Measurements from ENCODE around the gene PPP1R9A. TPM values are rescaled to one million over a fixed set of nuclear protein-coding genes. Genes with fewer than 3 reads are reported as not detected.
A peak's percentile ranks its signal among the peaks of the same experiment; 100 is the strongest.

Gene PPP1R9A
- total RNA-seq, 1 donor from 2014 or later: 0.79 TPM

DNA sequence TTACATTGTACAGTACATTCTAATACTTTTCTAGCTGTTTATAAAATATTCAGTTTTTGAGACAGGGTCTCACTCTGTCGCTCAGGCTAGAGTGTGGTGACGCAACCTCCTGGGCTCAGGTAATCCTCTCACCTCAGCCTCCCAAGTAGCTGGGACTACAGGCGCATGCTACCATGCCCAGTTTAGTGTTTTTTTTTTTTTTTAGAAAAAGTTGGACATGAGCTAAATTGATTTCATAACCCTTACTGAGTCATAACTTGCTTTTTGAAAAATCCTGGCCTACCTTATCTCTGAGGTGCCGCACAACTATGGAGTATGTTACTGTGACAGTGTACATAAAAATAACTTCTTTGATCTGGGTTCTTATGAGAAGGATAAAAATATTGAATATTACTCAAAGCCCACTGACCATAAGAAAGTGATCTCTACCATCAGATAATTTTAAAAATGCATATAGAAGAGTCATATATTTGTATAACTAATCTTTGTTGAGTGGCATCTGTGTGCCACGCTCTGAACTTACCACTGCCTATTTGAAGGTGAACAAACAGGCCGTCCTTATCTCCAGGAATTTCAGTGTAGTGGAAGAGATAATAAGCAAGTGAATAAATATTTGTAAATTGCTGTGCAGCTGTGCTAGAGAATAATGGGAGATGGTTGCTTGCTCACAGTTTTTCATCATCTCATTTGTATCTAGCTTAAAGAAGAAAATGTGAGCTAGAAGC lies 73.2 kb downstream of the PPP1R9A start:
- peak; percentile 26 for DNase-seq (ENCODE audit: low read depth)
- no peaks in the 10 kb centered on the region for H3K27me3 ChIP-seq (ENCODE audit: control insufficient read depth, insufficient read depth, low read length)
- no peak for TF ChIP-seq CTCF (IDR thresholded peaks at IDR 0.05; ENCODE audit: insufficient read depth, low read length, severe bottlenecking)
- no peak overlapping the region for H3K4me3 ChIP-seq (ENCODE audit: low read depth, low read length)
- no peaks in the 10 kb centered on the region for H3K36me3 ChIP-seq (ENCODE audit: control insufficient read depth, insufficient read depth, low read length)
- FAIRE-seq: no peak

DNA sequence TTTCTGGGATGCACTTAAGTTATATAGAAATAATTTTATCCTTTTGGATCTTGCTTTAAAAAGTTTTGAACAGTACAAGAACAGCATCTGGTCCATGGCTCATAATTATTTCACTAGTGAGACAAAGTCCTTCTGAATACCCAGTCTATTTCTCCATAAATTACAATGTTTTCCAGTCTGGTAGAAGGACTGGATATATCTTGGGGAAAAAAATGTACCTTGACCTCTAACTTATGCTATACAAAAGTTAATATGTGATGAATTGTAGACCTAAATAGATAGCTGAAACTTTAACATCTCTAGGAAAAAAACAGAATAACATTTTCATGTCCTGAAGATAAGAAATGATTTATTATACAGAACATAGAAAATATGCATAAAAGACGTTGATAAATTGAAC lies 88.5 kb downstream of the PPP1R9A start:
- Histone ChIP-seq H3K27me3 (ENCODE audit: control insufficient read depth, insufficient read depth, low read length) (no peaks in the 10 kb centered on the region), H3K36me3 (ENCODE audit: control insufficient read depth, insufficient read depth, low read length) (no peaks in the 10 kb centered on the region), H3K4me3 (ENCODE audit: low read depth, low read length) (no peak overlapping the region)
- no peak for TF ChIP-seq CTCF (IDR thresholded peaks at IDR 0.05; ENCODE audit: insufficient read depth, low read length, severe bottlenecking)
- FAIRE-seq: no peak
- DNase-seq (ENCODE audit: low read depth): no peak

GRCh38 chr7:94996369-94996768 lies 89.0 kb downstream of the PPP1R9A start:
- no peak for FAIRE-seq

DNA sequence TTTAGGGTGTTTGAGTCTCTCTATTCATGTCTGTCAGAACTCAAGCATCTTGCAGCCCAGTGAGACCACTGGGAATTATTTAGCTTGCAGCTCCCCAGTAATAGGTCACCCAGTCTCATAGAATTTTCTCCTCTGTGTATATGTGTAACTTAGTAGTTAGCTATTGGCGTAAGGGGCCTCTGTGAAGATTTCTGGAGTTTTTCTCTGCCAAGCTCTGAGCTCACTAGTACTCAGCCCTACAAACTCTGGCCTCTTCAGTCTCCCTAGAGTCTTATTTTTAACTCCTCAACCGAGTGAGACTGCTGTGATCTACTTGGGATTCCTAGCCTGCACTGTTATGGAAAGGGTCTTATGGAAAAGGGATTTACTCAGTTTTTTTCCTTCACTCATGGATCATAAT lies 90.2 kb downstream of the PPP1R9A start:
- no peak for TF ChIP-seq CTCF (IDR thresholded peaks at IDR 0.05; ENCODE audit: insufficient read depth, low read length, severe bottlenecking)
- FAIRE-seq (no peak), DNase-seq (ENCODE audit: low read depth) (no peak)
- Histone ChIP-seq H3K4me3 (ENCODE audit: low read depth, low read length) (no peak overlapping the region), H3K36me3 (ENCODE audit: control insufficient read depth, insufficient read depth, low read length) (no peaks in the 10 kb centered on the region), H3K27me3 (ENCODE audit: control insufficient read depth, insufficient read depth, low read length) (no peaks in the 10 kb centered on the region)

More at GRCh38 chr7:94996369-94996768, 89.0 kb downstream of the PPP1R9A start:
- H3K27me3 ChIP-seq (ENCODE audit: control insufficient read depth, insufficient read depth, low read length): no peaks in the 10 kb centered on the region
- H3K36me3 ChIP-seq (ENCODE audit: control insufficient read depth, insufficient read depth, low read length): no peaks in the 10 kb centered on the region
- no peak for DNase-seq (ENCODE audit: low read depth)
- H3K4me3 ChIP-seq (ENCODE audit: low read depth, low read length): no peak overlapping the region
- TF ChIP-seq CTCF (IDR thresholded peaks at IDR 0.05; ENCODE audit: insufficient read depth, low read length, severe bottlenecking): no peak

DNA sequence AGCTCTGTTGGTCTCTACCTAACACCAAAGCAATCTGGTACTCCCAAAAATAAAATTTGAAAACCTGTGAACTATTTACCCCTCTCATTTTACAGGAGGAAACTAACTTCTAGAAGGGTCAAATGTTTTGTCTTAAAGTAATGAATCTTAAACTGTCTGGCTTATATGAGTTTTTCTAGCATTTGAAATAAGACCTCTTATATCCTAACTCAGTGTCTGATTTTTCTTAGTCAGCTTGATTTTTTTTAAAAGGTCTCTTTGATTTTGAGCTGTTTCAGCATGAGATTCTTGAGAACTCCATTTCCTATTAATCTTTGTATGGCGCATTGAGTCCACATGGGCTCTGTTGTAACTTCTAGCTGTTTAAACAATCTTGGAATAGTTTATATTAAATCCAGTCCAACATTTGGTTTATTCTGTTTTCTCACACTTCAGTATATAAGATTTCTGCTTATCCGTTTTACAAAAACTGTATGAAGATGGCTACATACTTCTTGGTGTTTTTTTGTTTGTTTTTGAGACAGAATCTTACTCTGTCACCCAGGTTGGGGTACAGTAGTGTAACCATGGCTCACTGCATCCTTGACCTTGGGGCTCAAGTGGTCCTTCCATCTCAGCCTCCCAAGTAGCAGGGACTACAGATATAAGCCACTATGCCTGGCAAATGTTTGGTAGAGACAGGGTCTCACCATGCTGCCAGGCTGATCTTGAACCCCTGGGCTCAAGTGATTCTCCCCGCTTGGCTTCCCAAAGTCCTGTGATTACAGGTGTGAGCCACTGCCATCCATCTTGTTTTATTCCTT lies 91.1 kb downstream of the PPP1R9A start:
- H3K36me3 ChIP-seq (ENCODE audit: control insufficient read depth, insufficient read depth, low read length): no peaks in the 10 kb centered on the region
- no peak for TF ChIP-seq CTCF (IDR thresholded peaks at IDR 0.05; ENCODE audit: insufficient read depth, low read length, severe bottlenecking)
- no peak for DNase-seq (ENCODE audit: low read depth)
- FAIRE-seq: peak; percentile 32
- no peaks in the 10 kb centered on the region for H3K27me3 ChIP-seq (ENCODE audit: control insufficient read depth, insufficient read depth, low read length)
- H3K4me3 ChIP-seq (ENCODE audit: low read depth, low read length): no peak overlapping the region

All from bronchial epithelial cell (primary cell).